H9 (cell line): ENCODE data around the gene TMTC1. TPM values are rescaled to one million over a fixed set of nuclear protein-coding genes. Genes with fewer than 3 reads are reported as not detected.

Source experiments
- DNase-seq: peaks from one replicate; pipeline ENCODE4 v3.0.0-alpha.2; 2017
- H2AFZ ChIP-seq: one replicate; pipeline ENCODE4 v1.6.1; 2013; ENCODE audit warnings: mild to moderate bottlenecking, low read length, control low read depth, moderate library complexity
- H2AK5ac ChIP-seq: 2 replicates; pipeline ENCODE4 v1.6.1; 2013; ENCODE audit warnings: low read length, control low read depth, mixed read lengths; ENCODE audit not compliant: insufficient read length
- H2BK120ac ChIP-seq: one replicate; pipeline ENCODE4 v1.6.1; 2013; ENCODE audit warnings: low read depth, mild to moderate bottlenecking, low read length, control low read depth, inconsistent platforms; ENCODE audit not compliant: poor library complexity, severe bottlenecking
- H2BK12ac ChIP-seq: 2 replicates; pipeline ENCODE4 v1.6.1; 2013; ENCODE audit warnings: low read length, control low read depth, mixed read lengths, low read depth; ENCODE audit not compliant: insufficient read length
- H2BK15ac ChIP-seq: 2 replicates; pipeline ENCODE4 v1.6.1; 2013; ENCODE audit warnings: low read depth, low read length, control low read depth
- H2BK20ac ChIP-seq: one replicate; pipeline ENCODE4 v1.6.1; 2013; ENCODE audit warnings: low read depth, mild to moderate bottlenecking, low read length, control low read depth, inconsistent platforms; ENCODE audit not compliant: poor library complexity, severe bottlenecking
- H2BK5ac ChIP-seq: 2 replicates; pipeline ENCODE4 v1.6.1; 2013; ENCODE audit warnings: low read length, control low read depth, mixed read lengths; ENCODE audit not compliant: insufficient read length
- H3K14ac ChIP-seq: 2 replicates; pipeline ENCODE4 v1.6.1; 2013; ENCODE audit warnings: low read length, control low read depth; ENCODE audit not compliant: insufficient read depth
- H3K18ac ChIP-seq: 2 replicates; pipeline ENCODE4 v1.6.1; 2013; ENCODE audit warnings: low read depth, mild to moderate bottlenecking, mixed read lengths, low read length, control low read depth; ENCODE audit not compliant: insufficient read length
- H3K23ac ChIP-seq: 2 replicates; pipeline ENCODE4 v1.6.1; 2013; ENCODE audit warnings: low read length, control low read depth, mixed read lengths, low read depth; ENCODE audit not compliant: insufficient read length
- H3K23me2 ChIP-seq: 2 replicates; pipeline ENCODE4 v1.6.1; 2013; ENCODE audit warnings: low read depth, mild to moderate bottlenecking, mixed read lengths, low read length, control low read depth; ENCODE audit not compliant: insufficient read length, poor library complexity, severe bottlenecking
- H3K27ac ChIP-seq: 2 replicates; pipeline ENCODE4 v1.5.1; 2013; ENCODE audit warnings: low read length, control low read depth, mixed read lengths, low read depth; ENCODE audit not compliant: insufficient read length
- H3K27me3 ChIP-seq: 2 replicates; pipeline ENCODE4 v1.6.1; 2013; ENCODE audit warnings: low read length, control low read depth, inconsistent platforms; ENCODE audit not compliant: insufficient read depth
- H3K4ac ChIP-seq: 2 replicates; pipeline ENCODE4 v1.6.1; 2013; ENCODE audit warnings: low read depth, mild to moderate bottlenecking, control low read depth, inconsistent platforms, low read length, moderate library complexity
- H3K4me1 ChIP-seq: 2 replicates; pipeline ENCODE4 v1.6.1; 2013; ENCODE audit warnings: low read length, control low read depth, inconsistent platforms; ENCODE audit not compliant: insufficient read depth
- H3K4me2 ChIP-seq: 2 replicates; pipeline ENCODE4 v1.6.1; 2013; ENCODE audit warnings: low read length, control low read depth, mixed read lengths; ENCODE audit not compliant: insufficient read length, insufficient read depth
- H3K56ac ChIP-seq: 2 replicates; pipeline ENCODE4 v1.6.1; 2013; ENCODE audit warnings: low read depth, mild to moderate bottlenecking, mixed read lengths, low read length, control low read depth; ENCODE audit not compliant: insufficient read length
- H3K79me1 ChIP-seq: 2 replicates; pipeline ENCODE4 v1.6.1; 2013; ENCODE audit warnings: low read depth, mild to moderate bottlenecking, moderate library complexity, low read length, control low read depth, inconsistent platforms; ENCODE audit not compliant: insufficient read depth, poor library complexity, severe bottlenecking
- H3K79me2 ChIP-seq: 2 replicates; pipeline ENCODE4 v1.6.1; 2013; ENCODE audit warnings: low read length, control low read depth, inconsistent platforms; ENCODE audit not compliant: insufficient read depth
- H3K9ac ChIP-seq: 2 replicates; pipeline ENCODE4 v1.6.1; 2013; ENCODE audit warnings: low read length, control low read depth, mixed read lengths; ENCODE audit not compliant: insufficient read length; ENCODE audit errors: extremely low read depth
- H3K9me3 ChIP-seq: one replicate; pipeline ENCODE4 v1.6.1; 2013; ENCODE audit warnings: low read depth, low read length, inconsistent platforms; ENCODE audit not compliant: control insufficient read depth
- H3T11ph ChIP-seq: one replicate; pipeline ENCODE4 v1.6.1; 2013; ENCODE audit warnings: mild to moderate bottlenecking, low read length, control low read depth, inconsistent platforms
- H4K20me1 ChIP-seq: one replicate; pipeline ENCODE4 v1.6.1; 2013; ENCODE audit not compliant: control insufficient read depth, insufficient read length, insufficient read depth
- H4K5ac ChIP-seq: 2 replicates; pipeline ENCODE4 v1.6.1; 2013; ENCODE audit warnings: low read depth, mild to moderate bottlenecking, mixed read lengths, low read length, control low read depth; ENCODE audit not compliant: insufficient read length
- H4K8ac ChIP-seq: replicated peaks from 2 replicates; pipeline ENCODE4 v1.6.1; 2013; ENCODE audit warnings: low read length, control low read depth, mixed read lengths, low read depth; ENCODE audit not compliant: insufficient read length
- H4K91ac ChIP-seq: 2 replicates; pipeline ENCODE4 v1.6.1; 2013; ENCODE audit warnings: low read depth, mild to moderate bottlenecking, moderate library complexity, mixed read lengths, low read length, control low read depth; ENCODE audit not compliant: insufficient read length
- H3K27ac Mint-ChIP-seq, 3 experiments: 2 replicates in 2 of 3; 3 replicates in 1 of 3; pipeline ENCODE4 v1.8.0; 2020 to 2021; ENCODE audit warnings: mixed read lengths in 3 of 3, mild to moderate bottlenecking in 1 of 3, moderate library complexity in 1 of 3
- H3K27me3 Mint-ChIP-seq: 2 replicates; pipeline ENCODE4 v1.8.0; 2021; ENCODE audit warnings: low read depth, mild to moderate bottlenecking, moderate library complexity, mixed read lengths
- H3K36me3 Mint-ChIP-seq, 3 experiments: 2 replicates in 2 of 3; 3 replicates in 1 of 3; pipeline ENCODE4 v1.8.0; 2020 to 2021; ENCODE audit warnings: low read depth in 3 of 3, mixed read lengths in 3 of 3; ENCODE audit not compliant: insufficient read depth in 1 of 3
- H3K4me1 Mint-ChIP-seq, 2 experiments: 2 replicates each; pipeline ENCODE4 v1.8.0; 2020; ENCODE audit warnings: mixed read lengths in 2 of 2
- H3K4me3 Mint-ChIP-seq, 2 experiments: 2 replicates in 1 of 2; 3 replicates in 1 of 2; pipeline ENCODE4 v1.8.0; 2020 to 2021; ENCODE audit warnings: mild to moderate bottlenecking in 2 of 2, mixed read lengths in 2 of 2, moderate library complexity in 1 of 2
- H3K9me3 Mint-ChIP-seq, 2 experiments: 2 replicates in 1 of 2; 3 replicates in 1 of 2; pipeline ENCODE4 v1.8.0; 2020; ENCODE audit warnings: mild to moderate bottlenecking in 2 of 2, mixed read lengths in 2 of 2, moderate library complexity in 1 of 2
- WGBS: extraction: QIAGEN DNeasy Blood & Tissue Kit; methylation state at CpG from one replicate; pipeline ENCODE4 v1.1.7; 2013; ENCODE audit warnings: missing lambda C conversion rate, low lambda C conversion rate, mixed read lengths; ENCODE audit not compliant: insufficient read length; ENCODE audit errors: extremely low coverage; 5-methylcytosine and 5-hydroxymethylcytosine counted together
- total RNA-seq: library from RNA; stranded (reverse); gene quantifications from 2 replicates; pipeline ENCODE4 v1.2.1, GENCODE V29; 2021
- TF ChIP-seq, protein P1 (sequence below): fragments of 200-600 bp; sonication (generic); conservative IDR thresholded peaks from 3 replicates; pipeline ENCODE4 v1.8.0; 2021; ENCODE audit warnings: antibody characterized with exemption, mild to moderate bottlenecking

Gene TMTC1
- total RNA-seq, 1 experiment from 2014 or later = 16.1 TPM

DNA sequence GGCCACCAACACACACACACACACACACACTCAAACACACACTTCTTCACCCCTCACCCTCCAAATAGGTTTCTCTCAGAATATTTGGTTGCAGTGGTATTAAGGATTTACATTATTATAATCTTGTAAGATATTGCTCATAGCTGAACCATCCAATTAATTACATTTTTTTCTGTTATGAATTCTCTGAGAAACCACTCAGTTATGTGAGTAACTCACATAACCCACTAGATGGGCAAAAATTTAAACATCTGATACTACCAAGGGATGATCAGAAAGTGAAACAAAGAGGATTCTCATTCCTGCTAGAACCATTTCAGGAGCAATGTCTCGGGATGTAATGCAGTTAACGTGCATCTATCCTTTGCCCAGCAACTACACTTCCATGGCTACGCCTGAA lies 31.6 kb downstream of the TMTC1 start:
- Histone ChIP-seq H3K79me1 (no peaks in the 10 kb centered on the region), H2BK120ac (no peak overlapping the region), H3K4me1 (0 out of 2 replicates have a peak, but pooled peaks cover 2% of the 10 kb centered on the region), H3T11ph (no peak overlapping the region), H4K8ac (no peak overlapping the region), H2BK12ac (no peak overlapping the region), H3K79me2 (no peaks in the 10 kb centered on the region), H2BK5ac (no peak overlapping the region), H3K18ac (no peak overlapping the region), H3K14ac (no peak overlapping the region), H4K20me1 (no peaks in the 10 kb centered on the region), H3K4me2 (no peak overlapping the region), H3K9ac (no peak overlapping the region), H2BK20ac (no peak overlapping the region), H3K23me2 (no peaks in the 10 kb centered on the region), H3K56ac (no peak overlapping the region), H3K4ac (no peak overlapping the region), H4K5ac (no peak overlapping the region), H2AK5ac (no peak overlapping the region), H2AFZ (no peak overlapping the region), H3K9me3 (no peaks in the 10 kb centered on the region), H3K23ac (no peak overlapping the region), H3K27me3 (no peaks in the 10 kb centered on the region), H3K27ac (no peak overlapping the region), H4K91ac (no peak overlapping the region), H2BK15ac (no peak overlapping the region)
- TF ChIP-seq, protein P1, sequence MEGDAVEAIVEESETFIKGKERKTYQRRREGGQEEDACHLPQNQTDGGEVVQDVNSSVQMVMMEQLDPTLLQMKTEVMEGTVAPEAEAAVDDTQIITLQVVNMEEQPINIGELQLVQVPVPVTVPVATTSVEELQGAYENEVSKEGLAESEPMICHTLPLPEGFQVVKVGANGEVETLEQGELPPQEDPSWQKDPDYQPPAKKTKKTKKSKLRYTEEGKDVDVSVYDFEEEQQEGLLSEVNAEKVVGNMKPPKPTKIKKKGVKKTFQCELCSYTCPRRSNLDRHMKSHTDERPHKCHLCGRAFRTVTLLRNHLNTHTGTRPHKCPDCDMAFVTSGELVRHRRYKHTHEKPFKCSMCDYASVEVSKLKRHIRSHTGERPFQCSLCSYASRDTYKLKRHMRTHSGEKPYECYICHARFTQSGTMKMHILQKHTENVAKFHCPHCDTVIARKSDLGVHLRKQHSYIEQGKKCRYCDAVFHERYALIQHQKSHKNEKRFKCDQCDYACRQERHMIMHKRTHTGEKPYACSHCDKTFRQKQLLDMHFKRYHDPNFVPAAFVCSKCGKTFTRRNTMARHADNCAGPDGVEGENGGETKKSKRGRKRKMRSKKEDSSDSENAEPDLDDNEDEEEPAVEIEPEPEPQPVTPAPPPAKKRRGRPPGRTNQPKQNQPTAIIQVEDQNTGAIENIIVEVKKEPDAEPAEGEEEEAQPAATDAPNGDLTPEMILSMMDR = no peak
- no peaks in the 10 kb centered on the region; the same call in 1 of the 2 replicates for H3K27me3 Mint-ChIP-seq
- peaks cover under 1% of the 10 kb centered on the region in 2 experiments; a peak in 1 of 5 replicates for H3K9me3 Mint-ChIP-seq
- peaks cover 29 to 32% of the 10 kb centered on the region in 2 experiments for H3K4me1 Mint-ChIP-seq
- no CpG with 5 or more reads among the region's 3 CpGs for WGBS
- H3K27ac Mint-ChIP-seq = no peak overlapping the region
- no peak for DNase-seq
- no peak overlapping the region for H3K4me3 Mint-ChIP-seq
- peaks cover 4 to 25% (median 11%) of the 10 kb centered on the region in 3 experiments; a peak in 6 of 7 replicates for H3K36me3 Mint-ChIP-seq
